Measurements from ENCODE around the gene NFX1.

Gene NFX1

DNA sequence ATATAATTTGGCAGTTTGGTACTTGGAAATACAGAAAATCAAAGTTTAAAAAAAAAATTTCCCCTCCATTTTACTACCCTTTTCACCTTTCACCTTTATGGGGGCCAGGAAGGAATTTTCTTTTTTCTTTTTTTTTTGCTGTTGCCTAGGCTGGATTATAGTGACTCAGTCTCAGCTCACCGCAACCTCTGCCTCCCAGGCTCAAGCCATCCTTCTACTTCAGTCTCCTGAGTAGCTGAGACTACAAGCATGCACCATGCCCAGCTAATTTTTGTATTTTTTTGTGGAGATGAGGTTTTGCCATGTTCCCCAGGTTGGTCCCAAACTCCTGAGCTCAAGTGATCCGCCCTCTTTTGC is 16.4 kb upstream of the NFX1 start:
- no peak overlapping the region for H3K27ac ChIP-seq
- no peak for TF ChIP-seq EZH2 (IDR thresholded peaks at IDR 0.05)
- TF ChIP-seq FOXP2 (optimal IDR thresholded peaks at IDR 0.05; ENCODE audit: control extremely low read depth, extremely low read length, insufficient read depth) = no peak
- no peak for TF ChIP-seq POLR2AphosphoS5 (IDR thresholded peaks at IDR 0.05; ENCODE audit: borderline replicate concordance, low read depth, low read length)
- H3K4me3 ChIP-seq = no peak overlapping the region
- no peak for DNase-seq (ENCODE audit: low read depth, low spot score)
- no peak overlapping the region for H3K9ac ChIP-seq (ENCODE audit: insufficient read length)
- peaks cover 77% of the 10 kb centered on the region for H3K36me3 ChIP-seq (ENCODE audit: insufficient read depth, low read length)
- no peaks in the 10 kb centered on the region for H3K9me3 ChIP-seq (ENCODE audit: low read depth, low read length)

DNA sequence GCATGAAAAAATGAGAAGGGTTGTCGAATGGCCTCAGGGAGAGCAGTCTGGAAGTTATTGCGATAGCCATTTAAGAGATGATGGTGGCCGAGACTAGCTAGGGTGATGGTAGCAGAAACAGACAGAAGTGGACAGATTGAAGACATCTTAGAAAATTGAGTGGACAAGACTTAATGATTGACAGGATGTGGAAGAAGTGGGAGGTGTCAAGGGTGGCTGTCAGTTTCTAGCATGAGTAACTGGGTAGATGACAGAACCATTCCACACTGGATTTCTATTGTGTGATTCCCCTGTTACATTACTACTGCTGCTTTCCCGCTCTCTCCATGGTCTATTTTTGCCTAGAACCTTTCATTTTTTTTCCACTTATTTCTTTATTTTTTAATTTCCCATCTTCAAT is 12.8 kb upstream of the NFX1 start:
- H3K9ac ChIP-seq (ENCODE audit: insufficient read length) = no peak overlapping the region
- peaks cover 73% of the 10 kb centered on the region for H3K36me3 ChIP-seq (ENCODE audit: insufficient read depth, low read length)
- H3K27ac ChIP-seq = no peak overlapping the region
- no peak for DNase-seq (ENCODE audit: low read depth, low spot score)
- H3K9me3 ChIP-seq (ENCODE audit: low read depth, low read length) = no peaks in the 10 kb centered on the region
- H3K4me3 ChIP-seq = no peak overlapping the region
- TF ChIP-seq FOXP2 (optimal IDR thresholded peaks at IDR 0.05; ENCODE audit: control extremely low read depth, extremely low read length, insufficient read depth) (no peak), POLR2AphosphoS5 (IDR thresholded peaks at IDR 0.05; ENCODE audit: borderline replicate concordance, low read depth, low read length) (no peak), EZH2 (IDR thresholded peaks at IDR 0.05) (no peak)

DNA sequence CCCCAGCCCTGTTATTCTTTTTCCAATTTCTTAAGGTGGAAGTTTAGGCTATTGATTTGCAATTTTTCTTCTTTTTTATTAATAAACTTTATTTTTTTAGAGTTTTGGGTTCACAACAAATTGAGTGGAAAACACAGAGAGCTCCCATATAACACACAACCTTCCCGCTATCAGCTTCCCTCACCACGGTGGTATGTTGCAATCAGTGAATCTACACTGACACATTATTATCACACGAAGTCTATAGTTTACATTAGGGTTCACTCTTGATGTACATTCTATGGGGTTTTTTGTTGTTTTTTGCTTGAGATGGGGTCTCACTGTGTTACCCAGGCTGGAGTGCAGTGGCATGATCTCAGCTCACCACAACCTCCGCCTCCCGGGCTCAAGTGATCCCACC is 4.8 kb upstream of the NFX1 start:
- H3K27ac ChIP-seq = no peak overlapping the region
- TF ChIP-seq EZH2 (IDR thresholded peaks at IDR 0.05) = no peak
- no peak for TF ChIP-seq POLR2AphosphoS5 (IDR thresholded peaks at IDR 0.05; ENCODE audit: borderline replicate concordance, low read depth, low read length)
- no peak for TF ChIP-seq FOXP2 (optimal IDR thresholded peaks at IDR 0.05; ENCODE audit: control extremely low read depth, extremely low read length, insufficient read depth)
- no peak for DNase-seq (ENCODE audit: low read depth, low spot score)

DNA sequence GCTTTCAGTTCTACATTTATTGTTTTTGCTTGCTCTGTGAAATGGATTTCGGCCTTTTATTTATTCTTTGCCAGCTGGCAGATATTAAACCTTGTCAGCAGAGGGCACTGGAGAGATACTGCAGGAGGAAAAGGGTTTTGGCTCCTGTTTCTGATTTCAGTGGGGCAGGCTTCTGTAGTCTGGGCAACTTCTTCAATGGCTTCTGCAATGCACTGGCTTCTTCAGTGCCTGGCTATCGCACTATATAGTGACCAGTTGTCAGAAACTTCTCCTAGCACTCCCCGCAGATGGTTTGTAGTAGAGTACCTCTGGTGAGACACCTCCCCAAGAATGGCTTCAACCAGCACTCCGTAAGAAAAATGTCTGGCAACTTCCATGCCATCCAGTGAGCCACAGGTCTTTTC is 3.2 kb upstream of the NFX1 start:
- no peak overlapping the region for H3K9ac ChIP-seq (ENCODE audit: insufficient read length)
- DNase-seq (ENCODE audit: low read depth, low spot score) = peak; percentile 37
- TF ChIP-seq POLR2AphosphoS5 (IDR thresholded peaks at IDR 0.05; ENCODE audit: borderline replicate concordance, low read depth, low read length) (no peak), EZH2 (IDR thresholded peaks at IDR 0.05) (no peak), FOXP2 (optimal IDR thresholded peaks at IDR 0.05; ENCODE audit: control extremely low read depth, extremely low read length, insufficient read depth) (no peak)
- H3K36me3 ChIP-seq (ENCODE audit: insufficient read depth, low read length) = peaks cover 3% of the 10 kb centered on the region
- no peak overlapping the region for H3K4me3 ChIP-seq
- no peaks in the 10 kb centered on the region for H3K9me3 ChIP-seq (ENCODE audit: low read depth, low read length)
- H3K27ac ChIP-seq = peak overlapping the region; percentile 29; the same call in 1 of the 2 replicates

More for the DNA sequence above, 4.8 kb upstream of the NFX1 start:
- H3K9ac ChIP-seq (ENCODE audit: insufficient read length) = no peak overlapping the region
- H3K9me3 ChIP-seq (ENCODE audit: low read depth, low read length) = no peaks in the 10 kb centered on the region
- peaks cover 11% of the 10 kb centered on the region for H3K36me3 ChIP-seq (ENCODE audit: insufficient read depth, low read length)
- H3K4me3 ChIP-seq = no peak overlapping the region

DNA sequence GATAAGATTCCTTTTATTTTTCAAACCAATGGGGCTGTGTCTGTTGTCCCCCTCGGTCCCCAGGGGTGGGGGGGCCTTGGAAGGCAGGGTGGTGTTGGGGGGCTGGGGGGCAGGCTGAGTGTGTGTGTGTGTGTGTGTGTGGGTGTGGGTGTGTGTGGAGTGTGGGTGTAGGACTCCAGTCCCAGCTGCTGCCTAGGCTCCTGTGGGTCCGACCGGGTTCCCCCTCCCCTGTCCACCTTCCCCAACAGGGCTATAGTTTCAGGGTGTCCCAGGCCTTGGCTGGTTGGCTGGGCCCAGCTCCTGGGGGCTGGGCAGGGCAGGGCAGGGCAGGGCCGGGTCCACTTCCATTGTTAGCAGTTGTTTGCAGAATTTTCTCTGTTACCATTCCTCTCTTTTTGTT is 2.1 kb upstream of the NFX1 start:
- Histone ChIP-seq H3K9me3 (ENCODE audit: low read depth, low read length) (no peaks in the 10 kb centered on the region), H3K27ac (no peak overlapping the region), H3K36me3 (ENCODE audit: insufficient read depth, low read length) (peaks cover 14% of the 10 kb centered on the region), H3K9ac (ENCODE audit: insufficient read length) (no peak overlapping the region), H3K4me3 (no peak overlapping the region)
- no peak for TF ChIP-seq POLR2AphosphoS5 (IDR thresholded peaks at IDR 0.05; ENCODE audit: borderline replicate concordance, low read depth, low read length)
- TF ChIP-seq FOXP2 (optimal IDR thresholded peaks at IDR 0.05; ENCODE audit: control extremely low read depth, extremely low read length, insufficient read depth) = no peak
- TF ChIP-seq EZH2 (IDR thresholded peaks at IDR 0.05) = no peak
- DNase-seq (ENCODE audit: low read depth, low spot score) = no peak

DNA sequence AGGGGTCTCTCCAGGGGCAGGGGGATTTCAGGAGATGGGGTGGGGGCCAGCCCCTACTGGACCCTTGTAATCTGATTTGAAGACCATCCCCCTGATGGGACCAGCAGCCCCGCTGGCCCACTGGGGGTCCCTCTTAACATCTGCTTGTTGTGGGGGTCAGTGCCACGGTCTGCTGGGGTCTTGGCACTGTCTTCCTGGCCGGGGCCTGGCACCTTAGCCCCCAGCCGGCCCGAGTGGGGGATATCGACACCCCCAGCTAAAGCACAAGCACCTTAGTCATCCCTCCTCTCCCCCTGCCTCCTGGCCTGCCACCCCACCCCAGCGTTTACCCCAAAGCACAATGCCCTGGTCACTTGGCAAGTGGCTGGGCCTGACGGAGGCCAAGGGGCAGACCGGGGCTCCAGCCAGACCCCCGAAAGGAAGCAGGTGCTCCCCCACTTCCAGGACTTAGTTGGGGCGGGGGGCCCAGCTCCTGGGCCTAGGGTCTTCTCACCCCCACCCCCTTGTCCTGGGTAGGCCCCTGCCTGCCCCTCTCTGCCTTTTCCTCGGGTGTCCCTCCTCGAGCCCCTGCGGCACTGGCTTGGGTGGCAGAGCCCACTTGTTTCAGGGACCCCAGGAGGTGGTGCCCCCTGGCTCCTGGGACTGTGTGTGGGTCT is 1.4 kb upstream of the NFX1 start:
- Histone ChIP-seq H3K36me3 (ENCODE audit: insufficient read depth, low read length) (peaks cover 16% of the 10 kb centered on the region), H3K9ac (ENCODE audit: insufficient read length) (no peak overlapping the region), H3K4me3 (no peak overlapping the region; the same call in 1 of the 2 replicates), H3K9me3 (ENCODE audit: low read depth, low read length) (no peaks in the 10 kb centered on the region), H3K27ac (no peak overlapping the region)
- no peak for DNase-seq (ENCODE audit: low read depth, low spot score)
- TF ChIP-seq POLR2AphosphoS5 (IDR thresholded peaks at IDR 0.05; ENCODE audit: borderline replicate concordance, low read depth, low read length) = no peak
- no peak for TF ChIP-seq EZH2 (IDR thresholded peaks at IDR 0.05)
- no peak for TF ChIP-seq FOXP2 (optimal IDR thresholded peaks at IDR 0.05; ENCODE audit: control extremely low read depth, extremely low read length, insufficient read depth)

DNA sequence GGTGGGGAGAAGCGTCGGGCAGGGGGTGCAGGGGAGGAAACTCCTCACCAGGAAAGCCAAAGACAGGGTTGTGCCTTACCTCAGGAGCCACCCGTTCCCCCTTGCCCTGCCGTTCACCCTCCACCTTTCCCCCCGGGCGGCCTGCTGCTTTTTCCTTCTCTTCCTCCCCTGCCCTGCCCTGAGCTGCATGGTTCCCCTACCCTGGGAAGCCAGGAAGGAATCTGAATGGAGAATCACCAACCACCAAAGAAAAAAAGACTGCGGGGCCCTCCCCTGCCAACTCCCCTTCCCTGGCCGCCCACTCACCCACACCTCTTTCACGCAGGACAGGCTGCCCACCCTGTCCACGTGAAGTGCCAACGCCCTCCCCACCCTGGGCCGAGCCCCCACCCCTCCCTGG is 820 bp upstream of the NFX1 start:
- TF ChIP-seq FOXP2 (optimal IDR thresholded peaks at IDR 0.05; ENCODE audit: control extremely low read depth, extremely low read length, insufficient read depth) (no peak), EZH2 (IDR thresholded peaks at IDR 0.05) (no peak)
- Histone ChIP-seq H3K4me3 (peak overlapping the region; percentile 96), H3K9me3 (ENCODE audit: low read depth, low read length) (no peaks in the 10 kb centered on the region), H3K27ac (peak overlapping the region; percentile 99), H3K9ac (ENCODE audit: insufficient read length) (peak overlapping the region; percentile 94), H3K36me3 (ENCODE audit: insufficient read depth, low read length) (peaks cover 22% of the 10 kb centered on the region)
- no peak for DNase-seq (ENCODE audit: low read depth, low spot score)

DNA sequence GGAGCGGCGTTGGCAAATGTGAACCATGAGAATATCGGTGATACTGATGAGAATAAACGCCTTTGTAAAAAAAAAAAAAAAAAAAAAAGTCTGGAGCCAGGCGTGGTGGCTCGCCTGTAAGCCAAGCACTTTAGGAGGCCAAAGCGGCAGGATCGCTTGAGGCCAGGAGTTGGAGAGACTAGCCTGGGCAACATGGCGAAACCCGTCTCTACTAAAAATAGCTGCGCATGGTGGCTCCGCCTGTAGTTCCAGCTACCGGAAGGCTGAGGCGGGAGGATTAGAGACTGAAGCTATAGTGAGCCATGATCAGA is 425 bp upstream of the NFX1 start:
- Histone ChIP-seq H3K9me3 (ENCODE audit: low read depth, low read length) (no peaks in the 10 kb centered on the region), H3K27ac (peak overlapping the region; percentile 99), H3K4me3 (peak overlapping the region; percentile 96), H3K36me3 (ENCODE audit: insufficient read depth, low read length) (peaks cover 26% of the 10 kb centered on the region), H3K9ac (ENCODE audit: insufficient read length) (peak overlapping the region; percentile 94)
- no peak for TF ChIP-seq POLR2AphosphoS5 (IDR thresholded peaks at IDR 0.05; ENCODE audit: borderline replicate concordance, low read depth, low read length)
- TF ChIP-seq FOXP2 (optimal IDR thresholded peaks at IDR 0.05; ENCODE audit: control extremely low read depth, extremely low read length, insufficient read depth) = no peak
- TF ChIP-seq EZH2 (IDR thresholded peaks at IDR 0.05) = no peak
- no peak for DNase-seq (ENCODE audit: low read depth, low spot score)

DNA sequence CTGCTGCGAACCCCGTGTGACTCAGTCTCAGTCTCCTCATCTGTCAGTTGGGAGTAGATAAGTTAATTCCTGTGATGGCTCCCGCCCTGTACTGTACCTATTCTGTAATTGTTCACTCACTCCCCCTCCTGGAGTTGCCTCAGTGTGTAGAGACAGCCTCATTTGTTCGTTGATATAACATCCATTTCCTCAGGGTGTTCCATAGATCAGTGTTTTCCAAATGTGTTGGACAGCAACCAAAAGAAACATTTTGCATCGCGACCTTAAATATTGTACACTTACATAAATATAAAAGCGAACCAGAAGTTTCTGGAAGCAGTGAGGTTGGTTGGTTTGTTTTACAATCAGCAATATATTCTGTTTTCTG is 698 bp downstream of the NFX1 start:
- no peak for TF ChIP-seq EZH2 (IDR thresholded peaks at IDR 0.05)
- TF ChIP-seq POLR2AphosphoS5 (IDR thresholded peaks at IDR 0.05; ENCODE audit: borderline replicate concordance, low read depth, low read length) = no peak
- TF ChIP-seq FOXP2 (optimal IDR thresholded peaks at IDR 0.05; ENCODE audit: control extremely low read depth, extremely low read length, insufficient read depth) = no peak

More for the DNA sequence above, 698 bp downstream of the NFX1 start:
- H3K9me3 ChIP-seq (ENCODE audit: low read depth, low read length) = no peaks in the 10 kb centered on the region
- H3K4me3 ChIP-seq = peak overlapping the region; percentile 96
- peak overlapping the region; percentile 97 for H3K9ac ChIP-seq (ENCODE audit: insufficient read length)
- peaks cover 36% of the 10 kb centered on the region for H3K36me3 ChIP-seq (ENCODE audit: insufficient read depth, low read length)
- no peak for DNase-seq (ENCODE audit: low read depth, low spot score)
- H3K27ac ChIP-seq = peak overlapping the region; percentile 80; the same call in 1 of the 2 replicates
